Neural cell (in vitro differentiated cells): ENCODE results near the gene GGA1. TPM values are rescaled to one million over a fixed set of nuclear protein-coding genes. Genes with fewer than 3 reads are reported as not detected.
"Not testable (repeated sequence)": the region's sequence is repeated elsewhere in the genome, so short reads cannot be mapped to it uniquely, and the experiment has no call there.

Experiments
- H2AFZ ChIP-seq: fragments of 200-600, 300-800 bp; sonication (generic), shearing (Covaris generic); 2 replicates; pipeline ENCODE4 v1.6.0; 2014; ENCODE audit warnings: low read depth, mild to moderate bottlenecking, antibody characterized with exemption, low read length, moderate library complexity
- H3F3A ChIP-seq: fragments of 200-600 bp; shearing (Covaris generic); 2 replicates; pipeline ENCODE4 v1.6.1; 2016; ENCODE audit warnings: mild to moderate bottlenecking, moderate library complexity, mixed read lengths, antibody characterized with exemption, low read length; ENCODE audit not compliant: insufficient read depth, poor library complexity, severe bottlenecking
- H3K27ac ChIP-seq: fragments of 200-600, 300-800 bp; sonication (generic), shearing (Covaris generic); 2 replicates; pipeline ENCODE4 v1.5.1; 2014; ENCODE audit warnings: mild to moderate bottlenecking, low read length, moderate library complexity
- H3K27me3 ChIP-seq: fragments of 300-800, 200-600 bp; sonication (generic), shearing (Covaris generic); 2 replicates; pipeline ENCODE4 v1.6.0; 2014; ENCODE audit warnings: mild to moderate bottlenecking, low read depth, low read length, moderate library complexity; ENCODE audit not compliant: insufficient read depth
- H3K36me3 ChIP-seq: fragments of 300-800, 200-600 bp; sonication (generic), shearing (Covaris generic); 2 replicates; pipeline ENCODE4 v1.5.1; 2014; ENCODE audit warnings: mild to moderate bottlenecking, antibody characterized with exemption, low read length, moderate library complexity; ENCODE audit not compliant: insufficient read depth
- H3K4me2 ChIP-seq: fragments of 300-800, 200-600 bp; sonication (generic), shearing (Covaris generic); 2 replicates; pipeline ENCODE4 v1.6.0; 2014; ENCODE audit warnings: mild to moderate bottlenecking, low read length
- H3K4me3 ChIP-seq: fragments of 300-800, 200-600 bp; sonication (generic), shearing (Covaris generic); 2 replicates; pipeline ENCODE4 v1.5.1; 2014; ENCODE audit warnings: mild to moderate bottlenecking, low read length, moderate library complexity
- H3K79me2 ChIP-seq: fragments of 200-600 bp; shearing (Covaris generic); replicated peaks from 2 replicates; pipeline ENCODE4 v1.6.0; 2014; ENCODE audit warnings: mild to moderate bottlenecking, low read length, moderate library complexity; ENCODE audit not compliant: insufficient read depth
- H3K9ac ChIP-seq: fragments of 300-800, 200-600 bp; sonication (generic), shearing (Covaris generic); 2 replicates; pipeline ENCODE4 v1.6.1; 2016; ENCODE audit warnings: mild to moderate bottlenecking, low read length, mixed read lengths
- H3K9me2 ChIP-seq: fragments of 200-600 bp; shearing (Covaris generic); 2 replicates; pipeline ENCODE4 v1.6.1; 2016; ENCODE audit warnings: mild to moderate bottlenecking, low read length, mixed read lengths; ENCODE audit not compliant: insufficient read depth
- H3K9me3 ChIP-seq: fragments of 200-600, 300-800 bp; sonication (generic), shearing (Covaris generic); 2 replicates; pipeline ENCODE4 v1.6.1; 2016; ENCODE audit warnings: mild to moderate bottlenecking, mixed run types, low read length, moderate library complexity, mixed read lengths
- H4K20me1 ChIP-seq: fragments of 200-600 bp; shearing (Covaris generic); 2 replicates; pipeline ENCODE4 v1.6.1; 2016; ENCODE audit warnings: mild to moderate bottlenecking, mixed run types; ENCODE audit not compliant: insufficient read depth
- EP300 ChIP-seq: fragments of 450-650 bp; conservative IDR thresholded peaks from 2 replicates; pipeline ENCODE4 v1.6.1; 2014; ENCODE audit warnings: antibody characterized with exemption, mild to moderate bottlenecking, moderate library complexity; ENCODE audit not compliant: poor library complexity, severe bottlenecking
- EZH2 ChIP-seq: fragments of 200-600, 300-800 bp; shearing (Covaris generic), sonication (generic); IDR thresholded peaks from 2 replicates; pipeline ENCODE4 v1.6.1; 2014; ENCODE audit warnings: antibody characterized with exemption, low read length, borderline replicate concordance, mild to moderate bottlenecking; ENCODE audit not compliant: insufficient read depth, poor library complexity, severe bottlenecking
- MXI1 ChIP-seq: fragments of 450-650 bp; conservative IDR thresholded peaks from 2 replicates; pipeline ENCODE4 v1.6.1; 2014; ENCODE audit warnings: antibody characterized with exemption, mild to moderate bottlenecking; ENCODE audit not compliant: poor library complexity, severe bottlenecking
- POLR2AphosphoS5 ChIP-seq: IDR thresholded peaks from 2 replicates; pipeline ENCODE4 v1.6.1; 2012
- RAD21 ChIP-seq: fragments of 450-650 bp; conservative IDR thresholded peaks from 2 replicates; pipeline ENCODE4 v1.6.1; 2014; ENCODE audit warnings: antibody characterized with exemption, mild to moderate bottlenecking, moderate library complexity
- SMC3 ChIP-seq: fragments of 450-650 bp; conservative IDR thresholded peaks from 2 replicates; pipeline ENCODE4 v1.6.1; 2014; ENCODE audit warnings: antibody characterized with exemption, mild to moderate bottlenecking, moderate library complexity; ENCODE audit not compliant: poor library complexity
- TAF1 ChIP-seq: IDR thresholded peaks from 2 replicates; pipeline ENCODE4 v1.6.1; 2012; ENCODE audit warnings: low read depth
- polyA plus RNA-seq: library from polyadenylated mRNA; depleted of rRNA; stranded (reverse); fragments of >200 nt; gene quantifications from 2 replicates; pipeline ENCODE4 v1.2.3, GENCODE V29; 2014
- TF ChIP-seq, protein P1 (sequence below): fragments of 450-650 bp; IDR thresholded peaks from 2 replicates; pipeline ENCODE4 v1.5.1; 2014; ENCODE audit warnings: antibody characterized with exemption, mild to moderate bottlenecking, moderate library complexity; ENCODE audit not compliant: poor library complexity, severe bottlenecking
- TF ChIP-seq, protein P2 (sequence below): IDR thresholded peaks from 2 replicates; pipeline ENCODE4 v1.6.1; 2012; ENCODE audit warnings: borderline replicate concordance

The GGA1 gene
- polyA plus RNA-seq, 1 donor from 2014 or later = 57.5 TPM

DNA sequence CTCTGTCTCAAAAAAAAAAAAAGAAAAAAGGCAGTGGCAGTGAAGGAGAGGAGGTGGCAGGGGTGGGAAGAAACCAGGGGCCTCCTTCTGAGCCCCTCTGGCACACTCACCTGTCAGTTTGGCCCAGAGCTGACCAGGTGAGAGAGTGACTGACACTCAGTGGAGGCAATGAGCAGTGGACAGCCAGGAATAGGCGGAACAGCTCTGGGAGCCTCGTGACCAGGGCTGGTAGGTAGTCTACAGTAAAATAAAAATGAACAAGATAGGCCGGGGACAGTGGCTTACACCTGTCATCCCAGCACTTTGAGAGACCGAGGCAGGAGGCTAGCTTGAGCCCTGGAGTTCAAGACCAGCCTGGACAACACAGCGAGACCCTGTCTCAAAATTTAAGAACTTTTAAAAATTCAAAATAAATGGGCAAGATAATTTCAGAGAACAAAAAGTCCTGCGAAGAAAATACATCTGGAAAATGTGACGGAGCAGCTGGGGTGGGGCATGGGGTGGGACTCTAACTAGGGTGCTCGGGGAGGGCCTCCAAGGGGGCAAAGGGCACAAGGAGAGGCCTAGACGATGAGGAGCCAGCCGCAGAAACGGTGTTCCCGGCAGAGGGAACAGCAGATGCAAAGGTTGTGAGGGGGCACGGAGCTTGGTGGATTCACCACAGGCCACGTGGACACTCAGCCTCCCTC, 46.1 kb downstream of the GGA1 start:
- no peaks in the 10 kb centered on the region for H3K36me3 ChIP-seq
- H3K4me2 ChIP-seq = no peak overlapping the region
- TF ChIP-seq EZH2 (no peak), SMC3 (no peak), POLR2AphosphoS5 (no peak), EP300 (no peak), TAF1 (no peak), RAD21 (no peak), MXI1 (no peak)
- TF ChIP-seq, protein P1, sequence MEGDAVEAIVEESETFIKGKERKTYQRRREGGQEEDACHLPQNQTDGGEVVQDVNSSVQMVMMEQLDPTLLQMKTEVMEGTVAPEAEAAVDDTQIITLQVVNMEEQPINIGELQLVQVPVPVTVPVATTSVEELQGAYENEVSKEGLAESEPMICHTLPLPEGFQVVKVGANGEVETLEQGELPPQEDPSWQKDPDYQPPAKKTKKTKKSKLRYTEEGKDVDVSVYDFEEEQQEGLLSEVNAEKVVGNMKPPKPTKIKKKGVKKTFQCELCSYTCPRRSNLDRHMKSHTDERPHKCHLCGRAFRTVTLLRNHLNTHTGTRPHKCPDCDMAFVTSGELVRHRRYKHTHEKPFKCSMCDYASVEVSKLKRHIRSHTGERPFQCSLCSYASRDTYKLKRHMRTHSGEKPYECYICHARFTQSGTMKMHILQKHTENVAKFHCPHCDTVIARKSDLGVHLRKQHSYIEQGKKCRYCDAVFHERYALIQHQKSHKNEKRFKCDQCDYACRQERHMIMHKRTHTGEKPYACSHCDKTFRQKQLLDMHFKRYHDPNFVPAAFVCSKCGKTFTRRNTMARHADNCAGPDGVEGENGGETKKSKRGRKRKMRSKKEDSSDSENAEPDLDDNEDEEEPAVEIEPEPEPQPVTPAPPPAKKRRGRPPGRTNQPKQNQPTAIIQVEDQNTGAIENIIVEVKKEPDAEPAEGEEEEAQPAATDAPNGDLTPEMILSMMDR = no peak
- TF ChIP-seq, protein P2, sequence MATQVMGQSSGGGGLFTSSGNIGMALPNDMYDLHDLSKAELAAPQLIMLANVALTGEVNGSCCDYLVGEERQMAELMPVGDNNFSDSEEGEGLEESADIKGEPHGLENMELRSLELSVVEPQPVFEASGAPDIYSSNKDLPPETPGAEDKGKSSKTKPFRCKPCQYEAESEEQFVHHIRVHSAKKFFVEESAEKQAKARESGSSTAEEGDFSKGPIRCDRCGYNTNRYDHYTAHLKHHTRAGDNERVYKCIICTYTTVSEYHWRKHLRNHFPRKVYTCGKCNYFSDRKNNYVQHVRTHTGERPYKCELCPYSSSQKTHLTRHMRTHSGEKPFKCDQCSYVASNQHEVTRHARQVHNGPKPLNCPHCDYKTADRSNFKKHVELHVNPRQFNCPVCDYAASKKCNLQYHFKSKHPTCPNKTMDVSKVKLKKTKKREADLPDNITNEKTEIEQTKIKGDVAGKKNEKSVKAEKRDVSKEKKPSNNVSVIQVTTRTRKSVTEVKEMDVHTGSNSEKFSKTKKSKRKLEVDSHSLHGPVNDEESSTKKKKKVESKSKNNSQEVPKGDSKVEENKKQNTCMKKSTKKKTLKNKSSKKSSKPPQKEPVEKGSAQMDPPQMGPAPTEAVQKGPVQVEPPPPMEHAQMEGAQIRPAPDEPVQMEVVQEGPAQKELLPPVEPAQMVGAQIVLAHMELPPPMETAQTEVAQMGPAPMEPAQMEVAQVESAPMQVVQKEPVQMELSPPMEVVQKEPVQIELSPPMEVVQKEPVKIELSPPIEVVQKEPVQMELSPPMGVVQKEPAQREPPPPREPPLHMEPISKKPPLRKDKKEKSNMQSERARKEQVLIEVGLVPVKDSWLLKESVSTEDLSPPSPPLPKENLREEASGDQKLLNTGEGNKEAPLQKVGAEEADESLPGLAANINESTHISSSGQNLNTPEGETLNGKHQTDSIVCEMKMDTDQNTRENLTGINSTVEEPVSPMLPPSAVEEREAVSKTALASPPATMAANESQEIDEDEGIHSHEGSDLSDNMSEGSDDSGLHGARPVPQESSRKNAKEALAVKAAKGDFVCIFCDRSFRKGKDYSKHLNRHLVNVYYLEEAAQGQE = no peak
- no peaks in the 10 kb centered on the region for H4K20me1 ChIP-seq
- no peaks in the 10 kb centered on the region for H3K9me2 ChIP-seq
- no peak overlapping the region for H3K27ac ChIP-seq
- no peaks in the 10 kb centered on the region for H3K27me3 ChIP-seq
- no peak overlapping the region for H3K4me3 ChIP-seq
- H3K9ac ChIP-seq = no peak overlapping the region
- H3K9me3 ChIP-seq = no peaks in the 10 kb centered on the region
- H3K79me2 ChIP-seq = peaks cover 6% of the 10 kb centered on the region
- peaks cover 3% of the 10 kb centered on the region for H3F3A ChIP-seq
- H2AFZ ChIP-seq = no peak overlapping the region

DNA sequence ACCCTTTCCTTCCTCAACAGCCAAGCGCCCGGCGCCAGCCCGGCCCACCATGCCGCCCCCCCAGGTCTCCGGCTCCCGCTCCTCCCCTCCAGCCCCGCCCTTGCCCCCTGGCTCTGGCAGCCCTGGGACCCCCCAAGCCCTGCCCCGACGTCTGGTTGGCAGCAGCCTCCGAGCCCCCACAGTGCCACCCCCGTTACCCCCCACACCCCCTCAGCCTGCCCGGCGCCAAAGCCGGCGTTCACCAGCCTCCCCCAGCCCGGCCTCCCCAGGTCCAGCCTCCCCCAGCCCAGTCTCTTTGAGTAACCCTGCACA, 46.6 kb downstream of the GGA1 start:
- Histone ChIP-seq H3K27me3 (no peaks in the 10 kb centered on the region), H3K4me3 (no peak overlapping the region), H3K36me3 (no peaks in the 10 kb centered on the region), H2AFZ (no peak overlapping the region), H3K9me2 (no peaks in the 10 kb centered on the region), H3K4me2 (no peak overlapping the region), H4K20me1 (no peaks in the 10 kb centered on the region), H3K27ac (no peak overlapping the region), H3K9me3 (no peaks in the 10 kb centered on the region), H3F3A (peaks cover 3% of the 10 kb centered on the region), H3K9ac (no peak overlapping the region), H3K79me2 (peaks cover 11% of the 10 kb centered on the region)
- no peak for TF ChIP-seq MXI1
- TF ChIP-seq, protein P2 = no peak

DNA sequence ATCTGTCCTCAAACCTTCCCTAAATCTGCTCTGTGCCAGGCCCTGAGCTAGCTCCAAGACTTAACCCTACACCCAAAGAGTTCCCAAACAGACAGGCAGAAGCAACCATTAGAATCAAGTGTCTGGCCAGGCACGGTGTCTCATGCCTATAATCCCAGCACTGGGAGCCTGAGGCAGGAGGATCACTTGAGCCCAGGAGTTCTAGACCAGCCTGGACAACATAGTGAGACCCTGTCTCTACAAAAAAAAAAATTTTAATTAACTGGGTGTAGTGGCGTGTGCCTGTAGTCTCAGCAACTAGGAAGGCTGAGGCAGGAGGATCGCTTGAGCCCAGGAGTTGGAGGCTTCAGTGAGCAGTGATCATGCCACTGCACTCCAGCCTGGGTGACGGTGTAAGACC, 47.9 kb downstream of the GGA1 start:
- H3K9me2 ChIP-seq, H3F3A ChIP-seq, H3K27me3 ChIP-seq, H2AFZ ChIP-seq, H3K4me3 ChIP-seq, H3K4me2 ChIP-seq, H4K20me1 ChIP-seq, H3K27ac ChIP-seq, H3K9ac ChIP-seq, H3K9me3 ChIP-seq, H3K36me3 ChIP-seq: not testable (repeated sequence)
- H3K79me2 ChIP-seq = peaks cover 11% of the 10 kb centered on the region
